Stimulated activated CD8-positive, alpha-beta memory T cell treated with anti-CD3 and anti-CD28 coated beads, Interleukin-7, amount 100 ng/mL, for 1 hour (primary cell): Measurements from ENCODE around the gene CHRNA7.
"Not testable (repeated sequence)": the region's sequence is repeated elsewhere in the genome, so short reads cannot be mapped to it uniquely, and the experiment has no call there.

ENCODE experiments used
- DNase-seq, 2 donors: peaks; one replicate each; pipeline ENCODE4 v3.0.0-alpha.2; 2020; ENCODE audit warnings: low read depth in 2 of 2

CHRNA7 gene

GRCh38 chr15:32167913-32168312 lies 137.6 kb downstream of the CHRNA7 start:
- DNase-seq: not testable (repeated sequence)

- not testable (repeated sequence) for DNase-seq
Measured at GRCh38 chr15:32180579-32180978, 150.3 kb downstream of the CHRNA7 start.

- not testable (repeated sequence) for DNase-seq
Measured at GRCh38 chr15:32193780-32194179, 163.5 kb downstream of the CHRNA7 start.

- not testable (repeated sequence) for DNase-seq
Measured at GRCh38 chr15:32196206-32196605, 165.9 kb downstream of the CHRNA7 start.

GRCh38 chr15:32198938-32199337 lies 168.6 kb downstream of the CHRNA7 start:
- DNase-seq: not testable (repeated sequence)

- DNase-seq: not testable (repeated sequence)
Measured at GRCh38 chr15:32209081-32209480, 178.8 kb downstream of the CHRNA7 start.

GRCh38 chr15:32218666-32219065 lies 188.4 kb downstream of the CHRNA7 start:
- no peak for DNase-seq
